NCI-H1694 (cell line): ENCODE measurements around the gene AMMECR1.
"Not testable (repeated sequence)": the region's sequence is repeated elsewhere in the genome, so short reads cannot be mapped to it uniquely, and the experiment has no call there.

Source experiments
- DNase-seq: peaks from one replicate; lab custom pipeline; 2025; lab: John Stamatoyannopoulos, UW

The AMMECR1 gene

GRCh38 chrX:110317820-110318663, at the start of gene AMMECR1:
Gene AMMECR1 (minus strand): TSS chrX:110318085. CDS start chrX:110318071, 14 bp downstream.
- peak; percentile 55 for DNase-seq

- DNase-seq: no peak
These were observed 45.4 kb upstream of the AMMECR1 start for GRCh38 chrX:110363244-110363643.

- no peak for DNase-seq
These were observed 41.4 kb upstream of the AMMECR1 start for GRCh38 chrX:110359273-110359672.

GRCh38 chrX:110358548-110358947, 40.7 kb upstream of the AMMECR1 start, which contains the start of gene RTL9:
Gene RTL9 (plus strand): TSS chrX:110358848. CDS start chrX:110450618, 91,770 bp downstream.
- DNase-seq: no peak

GRCh38 chrX:110346681-110347080, 28.8 kb upstream of the AMMECR1 start:
- no peak for DNase-seq

- no peak for DNase-seq
These were observed 23.5 kb upstream of the AMMECR1 start for GRCh38 chrX:110341189-110342035.

- no peak for DNase-seq
These were observed 21.1 kb upstream of the AMMECR1 start for GRCh38 chrX:110338935-110339334.

GRCh38 chrX:110333458-110333857, 15.6 kb upstream of the AMMECR1 start:
- not testable (repeated sequence) for DNase-seq

GRCh38 chrX:110331444-110332030, 13.7 kb upstream of the AMMECR1 start:
- no peak for DNase-seq

GRCh38 chrX:110328613-110329012, 10.7 kb upstream of the AMMECR1 start:
- DNase-seq: not testable (repeated sequence)

- DNase-seq: no peak
These were observed 9.5 kb upstream of the AMMECR1 start for GRCh38 chrX:110327336-110327735.

GRCh38 chrX:110326712-110327111, 8.8 kb upstream of the AMMECR1 start:
- DNase-seq: no peak

GRCh38 chrX:110322603-110323002, 4.7 kb upstream of the AMMECR1 start:
- DNase-seq: no peak

GRCh38 chrX:110321670-110322069, 3.8 kb upstream of the AMMECR1 start:
- DNase-seq: no peak

GRCh38 chrX:110321081-110321480, 3.2 kb upstream of the AMMECR1 start:
- no peak for DNase-seq

- no peak for DNase-seq
These were observed 2.6 kb upstream of the AMMECR1 start for GRCh38 chrX:110320381-110320987.

- no peak for DNase-seq
These were observed 731 bp upstream of the AMMECR1 start for GRCh38 chrX:110318664-110318968.

GRCh38 chrX:110317061-110317819, 645 bp downstream of the AMMECR1 start:
- DNase-seq: peak; percentile 1

GRCh38 chrX:110316351-110317060, 1.4 kb downstream of the AMMECR1 start:
- no peak for DNase-seq

GRCh38 chrX:110315551-110315950, 2.3 kb downstream of the AMMECR1 start:
- no peak for DNase-seq
